Measurements from ENCODE around the gene SCN10A. TPM values are rescaled to one million over a fixed set of nuclear protein-coding genes. Genes with fewer than 3 reads are reported as not detected.

Gene SCN10A
- total and polyA plus RNA-seq, 7 donors = not detected

DNA sequence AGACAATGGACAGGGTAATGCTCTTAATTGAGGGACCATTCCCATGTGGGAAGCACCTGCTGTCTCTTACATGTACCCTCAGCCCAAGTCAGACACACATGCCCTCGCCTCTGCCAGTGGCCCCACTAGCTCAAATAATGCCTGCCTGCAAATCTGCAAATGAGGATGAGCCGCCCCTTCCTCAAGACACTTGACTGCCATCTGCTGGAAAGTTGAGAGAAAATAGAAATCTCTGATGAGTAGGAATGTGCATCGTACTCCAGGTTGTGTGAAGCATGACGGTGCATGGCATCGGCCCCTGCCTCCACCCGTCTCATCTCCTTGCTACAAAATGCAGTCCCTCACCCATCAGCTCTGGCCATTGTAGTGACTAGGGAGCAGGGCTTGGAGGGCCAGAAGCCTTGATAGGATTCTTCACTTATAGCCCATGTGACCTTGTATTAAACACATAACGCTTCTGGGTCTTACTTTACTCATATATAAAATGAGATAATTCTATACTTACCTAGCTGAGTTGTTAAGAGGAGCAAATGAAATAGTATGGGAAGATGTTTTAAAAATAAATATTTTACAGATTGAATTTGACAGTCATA, 160.2 kb downstream of the SCN10A start:
- TF ChIP-seq, protein P1, sequence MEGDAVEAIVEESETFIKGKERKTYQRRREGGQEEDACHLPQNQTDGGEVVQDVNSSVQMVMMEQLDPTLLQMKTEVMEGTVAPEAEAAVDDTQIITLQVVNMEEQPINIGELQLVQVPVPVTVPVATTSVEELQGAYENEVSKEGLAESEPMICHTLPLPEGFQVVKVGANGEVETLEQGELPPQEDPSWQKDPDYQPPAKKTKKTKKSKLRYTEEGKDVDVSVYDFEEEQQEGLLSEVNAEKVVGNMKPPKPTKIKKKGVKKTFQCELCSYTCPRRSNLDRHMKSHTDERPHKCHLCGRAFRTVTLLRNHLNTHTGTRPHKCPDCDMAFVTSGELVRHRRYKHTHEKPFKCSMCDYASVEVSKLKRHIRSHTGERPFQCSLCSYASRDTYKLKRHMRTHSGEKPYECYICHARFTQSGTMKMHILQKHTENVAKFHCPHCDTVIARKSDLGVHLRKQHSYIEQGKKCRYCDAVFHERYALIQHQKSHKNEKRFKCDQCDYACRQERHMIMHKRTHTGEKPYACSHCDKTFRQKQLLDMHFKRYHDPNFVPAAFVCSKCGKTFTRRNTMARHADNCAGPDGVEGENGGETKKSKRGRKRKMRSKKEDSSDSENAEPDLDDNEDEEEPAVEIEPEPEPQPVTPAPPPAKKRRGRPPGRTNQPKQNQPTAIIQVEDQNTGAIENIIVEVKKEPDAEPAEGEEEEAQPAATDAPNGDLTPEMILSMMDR (IDR thresholded peaks at IDR 0.05) = peak; percentile 39
- WGBS, 3 donors = 11 to 16% (median 12%) methylated on average over 7 of the region's 7 CpGs
- peaks cover 0 to 61% (median 12%) of the 10 kb centered on the region in 3 donors for H3K27me3 ChIP-seq (ENCODE audit: insufficient read depth in 3 of 3, low read length in 2 of 3)
- intact Hi-C loops (cut with DNase I) = no loop called here
- ATAC-seq = peak in 2 of 4 donors; percentile 42 to 60
- H3K36me3 ChIP-seq (ENCODE audit: insufficient read depth in 1 of 2, low read depth in 1 of 2) = no peaks in the 10 kb centered on the region
- H3K9me3 ChIP-seq = no peaks in the 10 kb centered on the region
- no peak overlapping the region for H3K4me3 ChIP-seq
- no peaks in the 10 kb centered on the region for H3K4me1 ChIP-seq
- DNase-seq = no peak
- H3K27ac ChIP-seq = no peak overlapping the region

DNA sequence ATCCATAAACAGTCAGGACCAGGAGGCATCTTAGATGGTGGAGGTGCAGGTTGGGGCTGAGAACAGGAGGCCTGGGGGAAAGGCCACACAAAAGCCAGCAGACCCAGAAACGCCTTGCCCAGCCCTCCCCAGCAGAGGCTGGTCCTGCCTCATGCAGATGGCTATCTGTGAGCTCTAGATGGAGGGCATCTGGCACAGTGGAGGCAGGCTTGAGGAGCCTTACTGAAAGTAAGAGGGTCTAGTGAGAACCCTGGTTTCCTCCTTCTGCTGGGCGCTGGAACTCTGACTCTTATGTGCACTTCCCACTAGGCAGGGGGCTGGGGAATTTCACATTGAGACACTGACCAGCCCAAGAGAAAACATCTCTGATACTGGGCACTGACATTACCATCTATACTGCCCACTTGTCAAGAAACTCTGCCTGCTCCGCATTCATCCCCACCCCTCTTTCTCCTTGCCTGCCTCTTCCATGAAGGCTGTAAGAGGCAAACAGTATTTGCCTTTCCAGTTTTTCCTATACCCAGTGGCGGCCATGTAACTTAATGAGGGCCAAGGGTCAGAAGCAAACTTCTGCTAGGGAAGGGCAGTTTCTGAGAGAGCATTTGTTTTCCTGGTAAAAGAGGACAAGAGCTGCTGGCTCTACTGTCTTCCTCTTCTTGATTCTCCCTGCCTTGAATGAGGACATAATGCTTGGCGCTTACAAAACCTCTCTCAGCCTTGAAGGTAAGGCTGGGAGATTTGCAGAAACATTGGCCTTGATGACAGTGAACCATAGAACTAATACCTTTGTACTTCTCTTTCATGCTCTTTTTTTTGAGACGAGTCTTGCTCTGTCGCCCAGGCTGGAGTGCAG, 162.1 kb downstream of the SCN10A start:
- no peak for ATAC-seq
- no peak overlapping the region for H3K27ac ChIP-seq
- peaks cover 3% of the 10 kb centered on the region for H3K4me1 ChIP-seq
- no peaks in the 10 kb centered on the region for H3K36me3 ChIP-seq (ENCODE audit: insufficient read depth in 1 of 2, low read depth in 1 of 2)
- H3K4me3 ChIP-seq = no peak overlapping the region
- 86 to 88% (median 87%) methylated on average over 7 of the region's 7 CpGs for WGBS, 3 donors
- intact Hi-C loops (cut with DNase I) = no loop called here
- TF ChIP-seq, protein P1 (IDR thresholded peaks at IDR 0.05) = no peak
- H3K27me3 ChIP-seq (ENCODE audit: insufficient read depth in 3 of 3, low read length in 2 of 3) = peaks cover 0 to 54% (median 12%) of the 10 kb centered on the region in 3 donors
- no peaks in the 10 kb centered on the region for H3K9me3 ChIP-seq
- no peak for DNase-seq

DNA sequence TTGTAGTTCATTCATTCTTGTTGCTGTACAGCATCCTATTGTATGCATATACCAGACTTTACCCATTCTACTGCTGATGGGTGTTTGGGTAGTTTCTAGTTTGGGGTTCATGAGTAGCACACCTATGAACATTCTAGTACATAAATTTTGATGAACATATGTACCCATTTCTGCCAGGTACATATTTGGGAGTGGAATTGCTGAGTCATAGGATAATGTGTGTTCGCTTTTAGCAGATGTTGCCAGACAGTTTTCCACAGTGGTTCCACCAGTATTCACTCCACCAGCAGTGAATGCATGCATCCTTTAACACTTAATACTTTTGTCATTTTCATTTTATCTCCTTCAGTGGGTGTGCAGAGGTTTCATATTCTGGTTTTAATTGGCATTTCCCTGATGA, 163.1 kb downstream of the SCN10A start:
- Histone ChIP-seq H3K27me3 (ENCODE audit: insufficient read depth in 3 of 3, low read length in 2 of 3) (peaks cover 0 to 54% (median 10%) of the 10 kb centered on the region in 3 donors), H3K4me1 (peaks cover 7% of the 10 kb centered on the region), H3K36me3 (ENCODE audit: insufficient read depth in 1 of 2, low read depth in 1 of 2) (no peaks in the 10 kb centered on the region), H3K27ac (no peak overlapping the region), H3K9me3 (no peaks in the 10 kb centered on the region), H3K4me3 (no peak overlapping the region)
- 84 to 94% (median 91%) methylated on average over 1 of the region's 1 CpG for WGBS, 3 donors
- no peak for ATAC-seq
- TF ChIP-seq, protein P1 (IDR thresholded peaks at IDR 0.05) = no peak
- intact Hi-C loops (cut with DNase I) = no loop called here
- DNase-seq = no peak

DNA sequence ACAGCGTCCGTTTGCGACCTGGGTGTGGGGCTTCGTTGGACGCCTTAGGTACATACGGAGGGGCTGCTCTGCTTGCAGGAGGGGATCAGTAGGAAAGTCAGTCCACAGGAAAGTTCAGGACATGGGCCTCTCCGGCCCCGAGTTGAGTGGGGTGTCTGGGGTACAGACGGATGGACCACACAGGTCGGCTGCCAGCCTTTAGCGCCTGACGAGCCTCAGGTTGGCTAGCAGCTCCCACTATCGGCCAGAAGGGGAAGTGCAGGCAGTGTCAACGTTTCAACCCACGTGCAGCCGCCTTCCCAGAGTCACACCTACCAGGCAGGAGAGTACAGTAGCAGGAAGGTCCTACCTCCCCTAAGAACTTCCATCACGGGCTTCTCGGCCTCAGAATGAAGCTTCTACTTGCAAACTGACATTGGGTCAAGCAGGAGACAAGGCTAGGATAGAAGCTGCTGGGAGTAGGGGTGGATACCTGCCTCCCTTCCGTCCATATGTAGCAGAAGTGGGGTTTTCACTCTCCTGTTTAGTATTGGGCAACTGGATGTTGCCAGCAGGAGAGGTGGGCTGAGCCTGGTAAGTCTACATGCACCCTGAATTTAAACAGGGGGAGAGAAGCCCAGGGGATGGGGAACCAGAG, 164.7 kb downstream of the SCN10A start:
- Histone ChIP-seq H3K27ac (no peak overlapping the region), H3K27me3 (ENCODE audit: insufficient read depth in 3 of 3, low read length in 2 of 3) (peaks cover 0 to 48% (median 9%) of the 10 kb centered on the region in 3 donors), H3K36me3 (ENCODE audit: insufficient read depth in 1 of 2, low read depth in 1 of 2) (no peaks in the 10 kb centered on the region), H3K4me1 (peaks cover 7% of the 10 kb centered on the region), H3K9me3 (no peaks in the 10 kb centered on the region), H3K4me3 (no peak overlapping the region)
- intact Hi-C loops (cut with DNase I) = loop anchor here (1.0 to 2.0 kb wide), 2 partner anchors 130 kb away; no protein-coding TSS in a partner anchor
- TF ChIP-seq, protein P1 (IDR thresholded peaks at IDR 0.05) = peak; percentile 97
- WGBS, 3 donors = 11 to 12% (median 11%) methylated on average over 19 of the region's 19 CpGs
- ATAC-seq (peak; percentile 68 to 90 (median 83)), DNase-seq (peak; percentile 67 to 80)
